Tibial artery (tissue), 4 donors: ENCODE results near the gene CMTR1.
A peak's percentile ranks its signal among the peaks of the same experiment; 100 is the strongest.
"Not testable (repeated sequence)": the region's sequence is repeated elsewhere in the genome, so short reads cannot be mapped to it uniquely, and the experiment has no call there.

Experiments
- DNase-seq, 2 donors: peaks; one replicate each; pipeline ENCODE4 v3.0.0-alpha.2; 2019
- H3K27ac ChIP-seq, 2 donors: fragments of 200-600 bp; sonication (generic) in 1 of 2; 1 replicate in 1 of 2; 2 replicates in 1 of 2; pipeline ENCODE4 v1.5.1; 2018 to 2019; ENCODE audit warnings: mild to moderate bottlenecking in 1 of 2
- H3K27me3 ChIP-seq, 2 donors: fragments of 200-600 bp; sonication (generic) in 1 of 2; one replicate each; pipeline versions ENCODE4 v1.5.1 to v1.6.0; 2016 to 2019
- H3K36me3 ChIP-seq, 3 donors: fragments of 200-600 bp; sonication (generic) in 2 of 3; one replicate each; pipeline ENCODE4 v1.5.1; 2016 to 2019; ENCODE audit warnings: mild to moderate bottlenecking in 2 of 3
- H3K4me1 ChIP-seq, 4 donors: fragments of 200-600 bp; sonication (generic) in 2 of 4; 1 replicate in 3 of 4; 2 replicates in 1 of 4; pipeline ENCODE4 v1.5.1; 2016 to 2019
- H3K4me3 ChIP-seq, 2 donors: fragments of 200-600 bp; sonication (generic) in 1 of 2; 1 replicate in 1 of 2; 2 replicates in 1 of 2; pipeline ENCODE4 v1.5.1; 2018 to 2019; ENCODE audit warnings: mild to moderate bottlenecking in 2 of 2
- H3K9me3 ChIP-seq, 3 donors: fragments of 200-600 bp; sonication (generic) in 1 of 3; one replicate each; pipeline ENCODE4 v1.5.1; 2016 to 2019
- CTCF ChIP-seq, 2 experiments: fragments of 200-600 bp in 1 of 2; fragments of 450-650 bp in 1 of 2; IDR thresholded peaks; one replicate each; pipeline ENCODE4 v1.5.1; 2017 to 2019; ENCODE audit warnings: antibody characterized with exemption in 2 of 2, mild to moderate bottlenecking in 1 of 2, moderate library complexity in 1 of 2
- intact Hi-C: fragments of 100-400 bp; cut with DNase I; formaldehyde crosslinking; loops from one replicate; pipeline ENCODE4 v1.15.0; 2023; ENCODE audit warnings: low total_unique reads

CMTR1 gene

GRCh38 chr6:37435373-37435772 is 2.4 kb downstream of the CMTR1 start:
- no peak overlapping the region for H3K4me3 ChIP-seq
- H3K27me3 ChIP-seq, result no peaks in the 10 kb centered on the region
- intact Hi-C loops, result no loop called here
- no peak overlapping the region for H3K27ac ChIP-seq
- no peaks in the 10 kb centered on the region for H3K9me3 ChIP-seq
- H3K4me1 ChIP-seq, result peaks cover 0 to 18% (median 14%) of the 10 kb centered on the region in 4 donors
- DNase-seq, result no peak
- peaks cover 15 to 41% (median 30%) of the 10 kb centered on the region in 3 donors for H3K36me3 ChIP-seq
- no peak for TF ChIP-seq CTCF (IDR thresholded peaks at IDR 0.05)

- Histone ChIP-seq H3K36me3 (peaks cover 15 to 41% (median 30%) of the 10 kb centered on the region in 3 donors), H3K4me1 (peaks cover 0 to 18% (median 14%) of the 10 kb centered on the region in 4 donors), H3K27ac (no peak overlapping the region), H3K9me3 (no peaks in the 10 kb centered on the region), H3K4me3 (no peak overlapping the region), H3K27me3 (no peaks in the 10 kb centered on the region)
- intact Hi-C loops, result no loop called here
- no peak for TF ChIP-seq CTCF (IDR thresholded peaks at IDR 0.05)
- no peak for DNase-seq
These were observed 2.8 kb downstream of the CMTR1 start for GRCh38 chr6:37435816-37436215.

GRCh38 chr6:37438930-37439329 is 5.9 kb downstream of the CMTR1 start:
- peaks cover 17 to 45% (median 31%) of the 10 kb centered on the region in 3 donors for H3K36me3 ChIP-seq
- intact Hi-C loops, result no loop called here
- no peak overlapping the region for H3K4me3 ChIP-seq
- H3K27ac ChIP-seq, result no peak overlapping the region
- H3K27me3 ChIP-seq, result no peaks in the 10 kb centered on the region
- no peak for DNase-seq
- H3K4me1 ChIP-seq, result peaks cover 0 to 21% (median 11%) of the 10 kb centered on the region in 4 donors
- H3K9me3 ChIP-seq, result no peaks in the 10 kb centered on the region
- no peak for TF ChIP-seq CTCF (IDR thresholded peaks at IDR 0.05)

- H3K36me3 ChIP-seq, result peaks cover 32 to 59% (median 50%) of the 10 kb centered on the region in 3 donors
- no peaks in the 10 kb centered on the region for H3K9me3 ChIP-seq
- no peak for DNase-seq
- no peak for TF ChIP-seq CTCF (IDR thresholded peaks at IDR 0.05)
- intact Hi-C loops, result no loop called here
- H3K4me3 ChIP-seq, result no peak overlapping the region
- H3K27me3 ChIP-seq, result no peaks in the 10 kb centered on the region
- peaks cover 0 to 13% (median 3%) of the 10 kb centered on the region in 4 donors for H3K4me1 ChIP-seq
- H3K27ac ChIP-seq, result no peak overlapping the region
These were observed 8.6 kb downstream of the CMTR1 start for GRCh38 chr6:37441651-37442050.

GRCh38 chr6:37442416-37443215 is 9.6 kb downstream of the CMTR1 start:
- no peak for TF ChIP-seq CTCF (IDR thresholded peaks at IDR 0.05)
- H3K36me3 ChIP-seq, result peaks cover 39 to 59% (median 51%) of the 10 kb centered on the region in 3 donors
- H3K9me3 ChIP-seq, result no peaks in the 10 kb centered on the region
- peak overlapping the region; percentile 8 to 51 for H3K27ac ChIP-seq
- H3K4me3 ChIP-seq, result peak overlapping the region in 1 of 2 donors; percentile 11
- H3K27me3 ChIP-seq, result no peaks in the 10 kb centered on the region
- peaks cover 0 to 13% (median 3%) of the 10 kb centered on the region in 4 donors for H3K4me1 ChIP-seq
- no peak for DNase-seq
- intact Hi-C loops, result no loop called here

GRCh38 chr6:37443216-37443542 is 10.2 kb downstream of the CMTR1 start:
- peak overlapping the region; percentile 8 to 51 for H3K27ac ChIP-seq
- peaks cover 40 to 59% (median 50%) of the 10 kb centered on the region in 3 donors for H3K36me3 ChIP-seq
- H3K4me1 ChIP-seq, result peaks cover 0 to 13% (median 3%) of the 10 kb centered on the region in 4 donors
- H3K27me3 ChIP-seq, H3K9me3 ChIP-seq, DNase-seq, intact Hi-C loops: not testable (repeated sequence)
- H3K4me3 ChIP-seq, result peak overlapping the region in 1 of 2 donors; percentile 11
